Measurements from ENCODE around the gene BHMT.

DNA sequence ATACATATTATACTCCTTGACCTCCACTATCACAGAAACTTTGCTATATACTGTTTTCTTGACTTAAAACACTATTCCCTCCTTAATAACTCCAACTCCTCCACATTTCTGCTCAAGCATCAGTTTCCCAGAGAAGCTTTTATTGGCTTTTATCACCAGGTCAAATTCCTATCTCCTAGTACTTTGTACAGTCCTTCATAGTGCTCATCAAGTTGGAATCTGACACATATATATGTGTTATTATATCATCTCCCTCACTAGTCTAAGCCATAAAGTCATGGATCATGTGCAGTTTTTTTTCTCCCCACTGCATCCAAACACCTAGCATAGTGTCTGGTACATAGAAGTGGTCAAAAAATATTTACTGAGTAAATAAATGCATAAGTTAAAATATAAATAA is 59.1 kb downstream of the BHMT start:
- no peak for TF ChIP-seq CTCF (IDR thresholded peaks at IDR 0.05)
- no peak for TF ChIP-seq POLR2AphosphoS5 (IDR thresholded peaks at IDR 0.05)

All from prostate gland (tissue), 2 donors.